Measurements from ENCODE around the gene SPHK1.

Gene SPHK1

DNA sequence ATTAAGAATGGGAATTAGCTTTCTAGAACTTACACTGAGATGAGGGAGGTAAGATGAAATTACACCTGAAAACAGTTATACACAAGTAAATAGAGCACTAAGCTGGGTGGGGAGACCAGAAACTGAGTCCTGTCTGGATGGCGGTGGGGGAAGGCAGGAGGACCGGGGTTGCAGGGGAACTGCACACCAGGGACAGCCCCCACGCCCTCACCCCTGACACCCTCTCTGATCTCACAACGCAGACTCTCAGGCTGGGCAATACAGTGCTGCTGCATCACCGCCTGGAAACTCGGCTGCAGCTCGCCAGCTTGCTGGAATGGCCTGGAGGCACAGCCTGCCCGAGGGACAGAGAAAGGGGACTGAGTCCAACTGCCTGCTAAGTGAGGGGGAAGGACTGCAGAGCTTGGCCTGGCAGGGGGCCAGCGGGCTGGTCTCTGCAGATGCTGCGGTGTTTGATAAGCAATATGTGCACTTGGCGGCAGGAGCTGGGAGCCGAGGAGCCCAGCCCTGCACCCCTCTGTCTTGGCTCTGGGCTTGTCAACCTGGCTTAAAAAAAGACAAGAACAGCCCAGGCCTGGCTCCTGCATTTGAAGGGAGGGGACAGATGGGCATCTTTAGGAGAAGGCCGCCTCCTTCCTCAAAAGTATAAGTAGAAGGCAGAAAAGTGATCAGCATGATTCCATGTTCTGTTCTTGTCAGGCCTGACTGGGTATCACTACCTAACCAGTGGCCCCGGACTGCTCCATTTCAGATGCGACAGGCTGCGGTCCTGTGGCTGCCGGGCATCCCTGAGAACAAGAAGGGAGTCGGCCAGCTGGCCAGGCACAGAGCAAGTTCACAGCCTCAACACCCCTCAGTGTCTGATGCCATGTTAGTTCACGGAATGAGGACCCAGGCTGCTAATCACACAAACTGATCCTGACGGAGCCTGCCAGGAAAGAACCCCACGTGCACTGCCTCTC, 30.2 kb downstream of the SPHK1 start:
- no peaks in the 10 kb centered on the region for H3K9me3 ChIP-seq (ENCODE audit: severe bottlenecking)
- no peak overlapping the region for H3K27ac ChIP-seq
- TF ChIP-seq, protein P1, sequence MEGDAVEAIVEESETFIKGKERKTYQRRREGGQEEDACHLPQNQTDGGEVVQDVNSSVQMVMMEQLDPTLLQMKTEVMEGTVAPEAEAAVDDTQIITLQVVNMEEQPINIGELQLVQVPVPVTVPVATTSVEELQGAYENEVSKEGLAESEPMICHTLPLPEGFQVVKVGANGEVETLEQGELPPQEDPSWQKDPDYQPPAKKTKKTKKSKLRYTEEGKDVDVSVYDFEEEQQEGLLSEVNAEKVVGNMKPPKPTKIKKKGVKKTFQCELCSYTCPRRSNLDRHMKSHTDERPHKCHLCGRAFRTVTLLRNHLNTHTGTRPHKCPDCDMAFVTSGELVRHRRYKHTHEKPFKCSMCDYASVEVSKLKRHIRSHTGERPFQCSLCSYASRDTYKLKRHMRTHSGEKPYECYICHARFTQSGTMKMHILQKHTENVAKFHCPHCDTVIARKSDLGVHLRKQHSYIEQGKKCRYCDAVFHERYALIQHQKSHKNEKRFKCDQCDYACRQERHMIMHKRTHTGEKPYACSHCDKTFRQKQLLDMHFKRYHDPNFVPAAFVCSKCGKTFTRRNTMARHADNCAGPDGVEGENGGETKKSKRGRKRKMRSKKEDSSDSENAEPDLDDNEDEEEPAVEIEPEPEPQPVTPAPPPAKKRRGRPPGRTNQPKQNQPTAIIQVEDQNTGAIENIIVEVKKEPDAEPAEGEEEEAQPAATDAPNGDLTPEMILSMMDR (IDR thresholded peaks at IDR 0.05; ENCODE audit: low read depth, low read length), result no peak
- DNase-seq, result no peak
- H3K4me3 ChIP-seq (ENCODE audit: low read depth, low read length), result no peak overlapping the region
- peaks cover 42% of the 10 kb centered on the region for H3K36me3 ChIP-seq
- no peaks in the 10 kb centered on the region for H3K27me3 ChIP-seq (ENCODE audit: insufficient read depth, low read depth, severe bottlenecking)

DNA sequence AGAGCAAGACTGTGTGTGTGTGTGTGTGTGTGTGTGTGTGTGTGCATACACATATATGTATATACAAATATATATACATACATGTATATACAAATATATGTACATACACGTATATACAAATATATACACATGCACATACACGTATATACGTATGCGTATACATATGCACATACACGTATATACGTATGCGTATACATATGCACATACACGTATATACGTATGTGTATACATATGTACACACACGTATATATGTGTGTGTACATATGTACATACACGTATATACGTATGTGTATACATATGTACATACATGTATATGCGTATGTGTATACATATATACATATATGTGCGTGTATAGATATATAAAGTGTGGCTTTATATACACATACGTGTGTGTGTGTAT, 31.4 kb downstream of the SPHK1 start:
- no peak overlapping the region for H3K27ac ChIP-seq
- H3K27me3 ChIP-seq (ENCODE audit: insufficient read depth, low read depth, severe bottlenecking), result no peaks in the 10 kb centered on the region
- no peak for DNase-seq
- peaks cover 31% of the 10 kb centered on the region for H3K36me3 ChIP-seq
- no peak overlapping the region for H3K4me3 ChIP-seq (ENCODE audit: low read depth, low read length)
- no peaks in the 10 kb centered on the region for H3K9me3 ChIP-seq (ENCODE audit: severe bottlenecking)
- TF ChIP-seq, protein P1 (IDR thresholded peaks at IDR 0.05; ENCODE audit: low read depth, low read length), result no peak

DNA sequence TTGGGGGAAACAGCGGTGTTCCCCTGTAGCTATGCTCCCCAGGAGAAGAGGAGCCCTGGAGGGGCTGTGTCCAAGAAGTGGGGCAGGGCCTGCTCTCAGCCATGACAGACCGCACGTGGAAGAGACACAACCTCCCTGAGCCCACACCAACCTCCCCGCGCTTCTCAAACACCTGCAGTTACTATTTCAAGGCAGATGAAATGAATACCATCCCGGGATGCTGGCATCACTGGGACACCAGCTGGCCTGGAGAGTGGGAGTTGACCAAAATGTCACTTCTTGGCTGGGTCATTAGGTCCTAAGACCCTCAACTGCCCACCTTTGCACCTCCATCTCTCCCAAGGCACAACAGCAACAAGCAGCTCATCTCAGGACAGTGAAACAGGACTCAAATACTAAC, 32.0 kb downstream of the SPHK1 start:
- no peaks in the 10 kb centered on the region for H3K27me3 ChIP-seq (ENCODE audit: insufficient read depth, low read depth, severe bottlenecking)
- no peak overlapping the region for H3K4me3 ChIP-seq (ENCODE audit: low read depth, low read length)
- H3K27ac ChIP-seq, result no peak overlapping the region
- H3K36me3 ChIP-seq, result peaks cover 27% of the 10 kb centered on the region
- TF ChIP-seq, protein P1 (IDR thresholded peaks at IDR 0.05; ENCODE audit: low read depth, low read length), result no peak
- no peak for DNase-seq
- no peaks in the 10 kb centered on the region for H3K9me3 ChIP-seq (ENCODE audit: severe bottlenecking)

DNA sequence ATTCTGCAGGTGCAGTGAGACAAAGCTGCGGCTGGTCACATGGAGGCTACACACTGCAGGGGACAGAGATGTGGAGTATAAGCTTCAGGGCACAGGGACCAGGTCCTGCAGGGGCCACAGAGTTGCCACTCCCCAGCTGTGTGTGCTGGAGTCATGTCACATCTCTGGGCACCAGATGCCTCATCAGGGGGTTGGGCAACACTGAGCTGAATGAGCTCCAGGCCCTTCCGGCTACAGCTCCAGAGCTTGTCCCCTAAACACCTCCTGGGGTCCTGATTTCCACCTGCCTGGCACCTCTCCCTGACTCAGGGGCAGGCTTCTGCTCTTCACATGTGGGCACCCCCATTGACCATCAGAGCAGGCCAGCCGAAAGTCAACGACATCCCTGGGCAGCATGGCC, 32.5 kb downstream of the SPHK1 start:
- Histone ChIP-seq H3K27ac (no peak overlapping the region), H3K9me3 (ENCODE audit: severe bottlenecking) (no peaks in the 10 kb centered on the region), H3K36me3 (peaks cover 22% of the 10 kb centered on the region), H3K4me3 (ENCODE audit: low read depth, low read length) (no peak overlapping the region), H3K27me3 (ENCODE audit: insufficient read depth, low read depth, severe bottlenecking) (no peaks in the 10 kb centered on the region)
- TF ChIP-seq, protein P1 (IDR thresholded peaks at IDR 0.05; ENCODE audit: low read depth, low read length), result no peak
- DNase-seq, result no peak

DNA sequence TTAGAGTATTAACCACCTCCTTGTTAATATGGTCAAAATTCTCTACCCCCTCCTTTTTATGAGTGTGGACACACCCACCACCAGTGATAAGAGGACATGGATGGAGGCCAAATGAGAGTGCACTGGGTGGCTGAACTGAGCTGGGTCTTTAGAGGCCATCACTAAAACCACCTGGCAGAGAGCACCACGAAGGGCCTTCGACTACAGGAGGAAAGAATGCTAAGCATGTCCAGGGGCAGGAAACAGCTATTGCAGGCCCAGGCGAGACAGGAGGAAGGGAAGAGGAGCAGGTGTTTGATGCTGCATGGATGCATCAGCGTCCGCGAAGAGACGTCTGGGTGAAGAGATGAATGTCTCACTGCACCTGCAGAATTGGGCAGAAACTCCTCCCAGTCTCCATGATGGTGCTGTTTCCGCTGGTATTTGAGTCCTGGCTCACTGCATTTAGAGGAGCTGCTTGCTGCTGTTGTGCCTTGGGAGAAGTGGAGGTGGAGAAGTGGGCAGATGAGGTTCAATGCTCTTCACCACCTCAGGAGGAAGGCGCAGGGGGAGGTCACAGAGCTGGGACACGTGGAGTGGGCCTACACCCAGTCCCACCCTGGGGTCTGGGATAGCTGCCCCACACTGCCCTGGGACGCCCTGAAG, 33.2 kb downstream of the SPHK1 start:
- Histone ChIP-seq H3K27ac (no peak overlapping the region), H3K27me3 (ENCODE audit: insufficient read depth, low read depth, severe bottlenecking) (no peaks in the 10 kb centered on the region), H3K36me3 (peaks cover 24% of the 10 kb centered on the region), H3K9me3 (ENCODE audit: severe bottlenecking) (no peaks in the 10 kb centered on the region), H3K4me3 (ENCODE audit: low read depth, low read length) (no peak overlapping the region)
- TF ChIP-seq, protein P1 (IDR thresholded peaks at IDR 0.05; ENCODE audit: low read depth, low read length), result no peak
- no peak for DNase-seq
